Bronchial epithelial cell (primary cell): Measurements from ENCODE around the gene PRKG1. TPM values are rescaled to one million over a fixed set of nuclear protein-coding genes. Genes with fewer than 3 reads are reported as not detected.

Experiments used
- DNase-seq: peaks from one replicate; pipeline ENCODE4 v3.0.0-alpha.2; 2010; ENCODE audit warnings: low read depth
- FAIRE-seq: peaks from 2 replicates; lab custom pipeline; 2011; peaks lifted over from hg19 to GRCh38; lab: Jason Lieb, UNC
- H3K27me3 ChIP-seq: 2 replicates; pipeline ENCODE4 v1.5.1; 2011; ENCODE audit warnings: low read length; ENCODE audit not compliant: control insufficient read depth, insufficient read depth
- H3K36me3 ChIP-seq: 2 replicates; pipeline ENCODE4 v1.5.1; 2011; ENCODE audit warnings: low read length; ENCODE audit not compliant: control insufficient read depth, insufficient read depth
- H3K4me3 ChIP-seq: 2 replicates; pipeline ENCODE4 v1.5.1; 2011; ENCODE audit warnings: mild to moderate bottlenecking, low read depth, low read length, control low read depth
- CTCF ChIP-seq: IDR thresholded peaks from 2 replicates; pipeline ENCODE4 v1.5.1; 2011; ENCODE audit warnings: mild to moderate bottlenecking, moderate library complexity, low read length, control low read depth, inconsistent platforms; ENCODE audit not compliant: insufficient read depth, severe bottlenecking
- total RNA-seq: library from RNA; depleted of rRNA; stranded (reverse); fragments of >200 nt; gene quantifications from 2 replicates; pipeline ENCODE4 v1.2.1, GENCODE V29; 2014

PRKG1 gene
- total RNA-seq, 1 donor from 2014 or later, result 0.26 TPM

- H3K27me3 ChIP-seq, result no peaks in the 10 kb centered on the region
- no peak for FAIRE-seq
- H3K36me3 ChIP-seq, result no peaks in the 10 kb centered on the region
- no peak overlapping the region for H3K4me3 ChIP-seq
- DNase-seq, result no peak
- TF ChIP-seq CTCF, result no peak
Measured at GRCh38 chr10:51425431-51425830, 351.1 kb downstream of the PRKG1 start.

GRCh38 chr10:51427758-51428157, 353.5 kb downstream of the PRKG1 start:
- Histone ChIP-seq H3K36me3 (no peaks in the 10 kb centered on the region), H3K4me3 (no peak overlapping the region), H3K27me3 (no peaks in the 10 kb centered on the region)
- FAIRE-seq (no peak), DNase-seq (no peak)
- no peak for TF ChIP-seq CTCF

GRCh38 chr10:51430506-51430905, 356.2 kb downstream of the PRKG1 start:
- no peak for FAIRE-seq
- H3K4me3 ChIP-seq, result no peak overlapping the region
- TF ChIP-seq CTCF, result no peak
- no peaks in the 10 kb centered on the region for H3K27me3 ChIP-seq
- DNase-seq, result no peak
- H3K36me3 ChIP-seq, result no peaks in the 10 kb centered on the region

- FAIRE-seq, result no peak
- TF ChIP-seq CTCF, result no peak
Measured at GRCh38 chr10:51433949-51434475, 359.7 kb downstream of the PRKG1 start.

GRCh38 chr10:51436805-51437204, 362.5 kb downstream of the PRKG1 start:
- FAIRE-seq (no peak), DNase-seq (no peak)
- no peak for TF ChIP-seq CTCF
- no peak overlapping the region for H3K4me3 ChIP-seq
- H3K27me3 ChIP-seq, result no peaks in the 10 kb centered on the region
- no peaks in the 10 kb centered on the region for H3K36me3 ChIP-seq

More at GRCh38 chr10:51433949-51434475, 359.7 kb downstream of the PRKG1 start:
- H3K27me3 ChIP-seq, result no peaks in the 10 kb centered on the region
- no peaks in the 10 kb centered on the region for H3K36me3 ChIP-seq
- no peak for DNase-seq
- no peak overlapping the region for H3K4me3 ChIP-seq

- DNase-seq (no peak), FAIRE-seq (no peak)
- Histone ChIP-seq H3K36me3 (no peaks in the 10 kb centered on the region), H3K27me3 (no peaks in the 10 kb centered on the region), H3K4me3 (no peak overlapping the region)
- no peak for TF ChIP-seq CTCF
Measured at GRCh38 chr10:51439645-51440044, 365.4 kb downstream of the PRKG1 start.
